A204.1 (cell line): ENCODE results near the gene ANGPTL7.
"Not testable (repeated sequence)": the region's sequence is repeated elsewhere in the genome, so short reads cannot be mapped to it uniquely, and the experiment has no call there.

Source experiments
- FAIRE-seq: peaks from 2 replicates; lab custom pipeline; 2012; peaks lifted over from hg19 to GRCh38; lab: Jason Lieb, UNC

The ANGPTL7 gene

GRCh38 chr1:11188858-11189451, at the start of gene ANGPTL7:
Gene ANGPTL7, plus strand, starts transcription at chr1:11189355. Its CDS starts 225 bp downstream, at chr1:11189580.
- no peak for FAIRE-seq

- no peak for FAIRE-seq
These were observed 46.4 kb upstream of the ANGPTL7 start for GRCh38 chr1:11142618-11143391.

- FAIRE-seq, result no peak
These were observed 45.8 kb upstream of the ANGPTL7 start for GRCh38 chr1:11143401-11143800.

GRCh38 chr1:11143907-11144306, 45.2 kb upstream of the ANGPTL7 start:
- no peak for FAIRE-seq

GRCh38 chr1:11144570-11145256, 44.4 kb upstream of the ANGPTL7 start:
- FAIRE-seq, result no peak

GRCh38 chr1:11145741-11146140, 43.4 kb upstream of the ANGPTL7 start:
- no peak for FAIRE-seq

GRCh38 chr1:11147197-11147770, 41.9 kb upstream of the ANGPTL7 start:
- no peak for FAIRE-seq

GRCh38 chr1:11150326-11150725, 38.8 kb upstream of the ANGPTL7 start:
- FAIRE-seq, result no peak

GRCh38 chr1:11151114-11151513, 38.0 kb upstream of the ANGPTL7 start:
- FAIRE-seq, result no peak

- no peak for FAIRE-seq
These were observed 37.1 kb upstream of the ANGPTL7 start for GRCh38 chr1:11151826-11152612.

- FAIRE-seq, result no peak
These were observed 36.4 kb upstream of the ANGPTL7 start for GRCh38 chr1:11152755-11153154.

- no peak for FAIRE-seq
These were observed 36.0 kb upstream of the ANGPTL7 start for GRCh38 chr1:11153184-11153583.

- FAIRE-seq, result no peak
These were observed 32.7 kb upstream of the ANGPTL7 start for GRCh38 chr1:11156441-11156840.

- no peak for FAIRE-seq
These were observed 32.2 kb upstream of the ANGPTL7 start for GRCh38 chr1:11156963-11157362.

GRCh38 chr1:11157394-11157793, 31.8 kb upstream of the ANGPTL7 start:
- FAIRE-seq, result no peak

- FAIRE-seq, result no peak
These were observed 31.3 kb upstream of the ANGPTL7 start for GRCh38 chr1:11157867-11158266.

GRCh38 chr1:11158291-11158690, 30.9 kb upstream of the ANGPTL7 start:
- FAIRE-seq, result no peak

GRCh38 chr1:11158720-11159321, 30.3 kb upstream of the ANGPTL7 start:
- FAIRE-seq, result no peak

- FAIRE-seq, result not testable (repeated sequence)
These were observed 26.4 kb upstream of the ANGPTL7 start for GRCh38 chr1:11162752-11163151.

- not testable (repeated sequence) for FAIRE-seq
These were observed 22.4 kb upstream of the ANGPTL7 start for GRCh38 chr1:11166744-11167143.

- no peak for FAIRE-seq
These were observed 20.4 kb upstream of the ANGPTL7 start for GRCh38 chr1:11168731-11169130.

- no peak for FAIRE-seq
These were observed 20.0 kb upstream of the ANGPTL7 start for GRCh38 chr1:11169202-11169601.
